ENCODE data around the gene APLN.

DNA sequence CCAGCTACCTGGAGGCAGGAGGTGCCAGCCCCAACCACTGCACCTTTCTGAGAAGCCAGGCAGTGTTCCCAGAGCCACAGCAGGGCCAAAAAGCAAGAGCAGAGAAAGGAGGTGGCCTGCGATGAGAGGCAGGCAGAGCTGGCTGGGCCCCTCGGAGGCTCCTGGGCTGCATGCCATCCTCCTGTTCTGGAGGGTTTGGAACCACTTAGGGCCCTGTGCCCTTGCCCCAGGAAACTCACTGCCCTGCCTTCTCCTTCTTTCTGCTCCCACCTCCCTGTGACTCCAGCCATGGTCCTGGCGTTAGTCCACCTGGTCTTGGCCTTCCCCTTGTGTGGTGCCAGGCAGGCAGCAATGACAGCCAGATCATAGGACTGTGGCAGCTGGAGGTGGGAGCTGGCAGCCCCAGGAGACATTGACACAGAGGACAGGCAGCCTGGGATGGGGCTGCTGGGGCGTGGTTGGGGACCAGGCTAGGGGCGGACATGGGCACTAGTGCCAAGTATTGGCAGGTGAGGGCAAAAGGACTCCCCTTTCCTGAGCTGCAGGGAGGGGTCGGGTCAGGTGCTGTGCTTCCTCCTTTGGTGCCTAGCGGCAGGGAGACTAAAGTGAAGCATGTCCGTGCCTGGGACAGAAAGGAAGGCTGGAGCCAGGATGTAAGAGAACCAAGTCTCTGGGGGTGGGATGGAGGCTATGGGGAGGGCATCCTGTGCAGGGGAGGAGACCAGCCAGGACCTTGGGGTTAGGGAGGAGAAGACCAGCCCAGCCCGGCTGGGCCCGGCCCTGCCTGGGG, 1.4 kb downstream of the APLN start:
- TF ChIP-seq, protein P1, sequence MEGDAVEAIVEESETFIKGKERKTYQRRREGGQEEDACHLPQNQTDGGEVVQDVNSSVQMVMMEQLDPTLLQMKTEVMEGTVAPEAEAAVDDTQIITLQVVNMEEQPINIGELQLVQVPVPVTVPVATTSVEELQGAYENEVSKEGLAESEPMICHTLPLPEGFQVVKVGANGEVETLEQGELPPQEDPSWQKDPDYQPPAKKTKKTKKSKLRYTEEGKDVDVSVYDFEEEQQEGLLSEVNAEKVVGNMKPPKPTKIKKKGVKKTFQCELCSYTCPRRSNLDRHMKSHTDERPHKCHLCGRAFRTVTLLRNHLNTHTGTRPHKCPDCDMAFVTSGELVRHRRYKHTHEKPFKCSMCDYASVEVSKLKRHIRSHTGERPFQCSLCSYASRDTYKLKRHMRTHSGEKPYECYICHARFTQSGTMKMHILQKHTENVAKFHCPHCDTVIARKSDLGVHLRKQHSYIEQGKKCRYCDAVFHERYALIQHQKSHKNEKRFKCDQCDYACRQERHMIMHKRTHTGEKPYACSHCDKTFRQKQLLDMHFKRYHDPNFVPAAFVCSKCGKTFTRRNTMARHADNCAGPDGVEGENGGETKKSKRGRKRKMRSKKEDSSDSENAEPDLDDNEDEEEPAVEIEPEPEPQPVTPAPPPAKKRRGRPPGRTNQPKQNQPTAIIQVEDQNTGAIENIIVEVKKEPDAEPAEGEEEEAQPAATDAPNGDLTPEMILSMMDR (IDR thresholded peaks at IDR 0.05): no peak
- no peak for TF ChIP-seq POLR2A (IDR thresholded peaks at IDR 0.05)

All from thyroid gland (tissue), 4 donors.